Epithelial cell of alveolus of lung (primary cell): ENCODE data around the gene SEC24A. TPM values are rescaled to one million over a fixed set of nuclear protein-coding genes. Genes with fewer than 3 reads are reported as not detected.

Experiments used
- total RNA-seq: library from RNA; depleted of rRNA; stranded (reverse); fragments of >200 nt; gene quantifications from 2 replicates; pipeline ENCODE4 v1.2.1, GENCODE V29; 2015

Gene SEC24A
- total RNA-seq: 24.4 and 28.6 TPM in 2 replicates

GRCh38 chr5:134648425-134649162 is at the start of gene SEC24A:
SEC24A (plus strand) TSS chr5:134648785; CDS start chr5:134649077, 292 bp downstream.

GRCh38 chr5:134738133-134738962 is 89.8 kb downstream of the SEC24A start, which contains the start of gene CAMLG:
CAMLG (plus strand) TSS chr5:134738548; CDS start chr5:134738621, 73 bp downstream.

GRCh38 chr5:134758504-134759341 is 110.1 kb downstream of the SEC24A start, which contains the start of gene DDX46:
DDX46 (plus strand) TSS chr5:134758779; CDS start chr5:134758939, 160 bp downstream.

Other genes with a start within 250 kb of the SEC24A start
- gene CDKN2AIPNL, start 236.9 kb upstream of the SEC24A start, total RNA-seq: 39.8 and 47.1 TPM in 2 replicates
- gene JADE2, start 123.1 kb upstream of the SEC24A start, total RNA-seq: 17.5 and 21.6 TPM in 2 replicates
- 25.3 and 39.0 TPM in 2 replicates for gene SAR1B, start 16.0 kb upstream of the SEC24A start, total RNA-seq
- 28.8 and 66.0 TPM in 2 replicates for gene CAMLG, start 89.8 kb downstream of the SEC24A start, total RNA-seq
- gene DDX46, start 110.0 kb downstream of the SEC24A start, total RNA-seq: 18.1 and 40.8 TPM in 2 replicates
- 35.4 and 63.3 TPM in 2 replicates for gene C5orf24, start 197.2 kb downstream of the SEC24A start, total RNA-seq
- 67.2 and 83.0 TPM in 2 replicates for gene TXNDC15, start 225.6 kb downstream of the SEC24A start, total RNA-seq